Progenitor cell of endocrine pancreas (in vitro differentiated cells): Measurements from ENCODE around the gene SLC22A12. TPM values are rescaled to one million over a fixed set of nuclear protein-coding genes. Genes with fewer than 3 reads are reported as not detected.

Source experiments
- DNase-seq: peaks from one replicate; pipeline ENCODE4 v3.0.0; 2021; ENCODE audit warnings: low spot score; ENCODE audit not compliant: unreplicated experiment
- H3K27ac Mint-ChIP-seq: 2 replicates; pipeline ENCODE4 v1.8.0; 2021; ENCODE audit warnings: mild to moderate bottlenecking, moderate library complexity, mixed read lengths
- H3K27me3 Mint-ChIP-seq: 2 replicates; pipeline ENCODE4 v1.8.0; 2021; ENCODE audit warnings: mixed read lengths
- H3K36me3 Mint-ChIP-seq: 2 replicates; pipeline ENCODE4 v1.8.0; 2022; ENCODE audit warnings: mixed read lengths; ENCODE audit not compliant: insufficient read depth
- H3K4me1 Mint-ChIP-seq: 2 replicates; pipeline ENCODE4 v1.8.0; 2021; ENCODE audit warnings: low read depth, mixed read lengths
- H3K4me3 Mint-ChIP-seq: 2 replicates; pipeline ENCODE4 v1.8.0; 2021; ENCODE audit warnings: low read depth, mild to moderate bottlenecking, moderate library complexity, mixed read lengths
- H3K9me3 Mint-ChIP-seq: 2 replicates; pipeline ENCODE4 v1.8.0; 2021; ENCODE audit warnings: low read depth, mixed read lengths
- total RNA-seq: library from RNA; stranded (reverse); gene quantifications from 2 replicates; pipeline ENCODE4 v1.2.1, GENCODE V29; 2021
- TF ChIP-seq, protein P1 (sequence below): fragments of 200-600 bp; sonication (generic); IDR thresholded peaks from one replicate; pipeline ENCODE4 v1.5.0; 2021; ENCODE audit warnings: antibody characterized with exemption, mild to moderate bottlenecking; ENCODE audit not compliant: unreplicated experiment

SLC22A12 gene
- total RNA-seq, 1 donor from 2014 or later, result not detected

DNA sequence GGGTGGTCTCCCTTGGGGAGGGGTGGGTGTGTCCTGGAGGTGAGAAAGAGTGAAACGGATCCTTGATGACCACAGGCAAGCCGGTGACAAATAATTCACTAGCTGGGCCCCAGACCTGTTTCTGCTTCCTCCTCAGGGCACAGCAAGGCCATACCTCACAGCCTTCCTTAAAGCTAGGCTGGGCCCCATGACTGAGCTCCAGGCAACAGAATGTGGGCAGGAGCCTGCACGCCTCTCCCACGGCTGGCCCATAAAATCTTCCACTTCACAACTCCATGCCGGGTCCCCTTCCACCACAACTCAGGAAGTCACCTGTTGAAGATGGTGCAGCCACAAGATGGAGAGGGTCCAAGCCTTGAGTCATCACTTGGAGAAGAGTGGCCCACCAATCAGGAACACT lies 23.9 kb downstream of the SLC22A12 start:
- TF ChIP-seq, protein P1, sequence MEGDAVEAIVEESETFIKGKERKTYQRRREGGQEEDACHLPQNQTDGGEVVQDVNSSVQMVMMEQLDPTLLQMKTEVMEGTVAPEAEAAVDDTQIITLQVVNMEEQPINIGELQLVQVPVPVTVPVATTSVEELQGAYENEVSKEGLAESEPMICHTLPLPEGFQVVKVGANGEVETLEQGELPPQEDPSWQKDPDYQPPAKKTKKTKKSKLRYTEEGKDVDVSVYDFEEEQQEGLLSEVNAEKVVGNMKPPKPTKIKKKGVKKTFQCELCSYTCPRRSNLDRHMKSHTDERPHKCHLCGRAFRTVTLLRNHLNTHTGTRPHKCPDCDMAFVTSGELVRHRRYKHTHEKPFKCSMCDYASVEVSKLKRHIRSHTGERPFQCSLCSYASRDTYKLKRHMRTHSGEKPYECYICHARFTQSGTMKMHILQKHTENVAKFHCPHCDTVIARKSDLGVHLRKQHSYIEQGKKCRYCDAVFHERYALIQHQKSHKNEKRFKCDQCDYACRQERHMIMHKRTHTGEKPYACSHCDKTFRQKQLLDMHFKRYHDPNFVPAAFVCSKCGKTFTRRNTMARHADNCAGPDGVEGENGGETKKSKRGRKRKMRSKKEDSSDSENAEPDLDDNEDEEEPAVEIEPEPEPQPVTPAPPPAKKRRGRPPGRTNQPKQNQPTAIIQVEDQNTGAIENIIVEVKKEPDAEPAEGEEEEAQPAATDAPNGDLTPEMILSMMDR, result no peak
- H3K36me3 Mint-ChIP-seq, result no peaks in the 10 kb centered on the region
- peaks cover 2% of the 10 kb centered on the region for H3K4me1 Mint-ChIP-seq
- H3K4me3 Mint-ChIP-seq, result no peak overlapping the region
- H3K9me3 Mint-ChIP-seq, result no peaks in the 10 kb centered on the region
- H3K27me3 Mint-ChIP-seq, result peaks cover 10% of the 10 kb centered on the region
- H3K27ac Mint-ChIP-seq, result no peak overlapping the region
- DNase-seq, result no peak

DNA sequence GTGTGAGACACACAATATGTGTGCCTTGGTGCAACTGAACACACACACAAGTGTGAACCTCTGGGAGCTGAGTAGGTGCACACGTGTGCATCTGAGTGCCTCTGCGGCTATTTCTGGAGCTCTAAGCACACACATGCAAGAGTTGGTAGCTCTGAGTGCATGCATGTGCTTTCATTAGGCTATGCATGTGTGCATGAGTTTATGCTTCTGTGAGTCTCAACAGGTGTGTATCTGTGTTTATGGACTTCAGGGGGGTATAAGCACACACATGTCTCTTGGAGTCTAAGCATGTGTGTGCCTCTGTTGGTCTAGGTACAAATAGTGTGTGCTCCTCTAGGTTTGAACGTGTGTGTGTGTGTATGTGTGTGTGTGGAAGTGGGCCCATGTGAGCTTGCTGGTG lies 25.8 kb downstream of the SLC22A12 start:
- H3K9me3 Mint-ChIP-seq, result no peaks in the 10 kb centered on the region
- no peak overlapping the region for H3K27ac Mint-ChIP-seq
- H3K4me1 Mint-ChIP-seq, result peaks cover 8% of the 10 kb centered on the region
- no peak for DNase-seq
- no peaks in the 10 kb centered on the region for H3K36me3 Mint-ChIP-seq
- TF ChIP-seq, protein P1, result no peak
- no peak overlapping the region for H3K4me3 Mint-ChIP-seq
- H3K27me3 Mint-ChIP-seq, result peaks cover 10% of the 10 kb centered on the region

DNA sequence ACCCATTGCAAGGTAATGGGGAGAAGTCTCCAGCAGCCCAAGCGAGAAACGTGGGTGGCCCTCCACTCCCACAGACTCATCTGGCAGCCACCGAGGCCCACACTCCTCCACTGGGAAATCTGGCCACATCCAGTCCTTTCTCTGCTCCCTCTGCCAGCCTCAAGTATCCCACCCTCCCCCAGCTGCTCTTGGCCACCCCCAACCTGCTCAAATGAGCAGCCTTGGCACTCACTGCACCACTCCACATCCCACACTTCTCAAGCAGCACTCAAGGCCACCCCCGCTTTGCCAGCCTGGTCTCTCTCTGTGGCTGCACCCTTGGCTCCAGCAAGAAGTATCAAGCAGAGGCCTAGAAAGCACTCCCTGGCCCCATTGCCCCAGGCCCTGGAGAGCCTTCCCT lies 28.2 kb downstream of the SLC22A12 start:
- H3K27me3 Mint-ChIP-seq, result peaks cover under 1% of the 10 kb centered on the region
- no peak overlapping the region for H3K27ac Mint-ChIP-seq
- DNase-seq, result no peak
- no peaks in the 10 kb centered on the region for H3K9me3 Mint-ChIP-seq
- peaks cover 8% of the 10 kb centered on the region for H3K4me1 Mint-ChIP-seq
- TF ChIP-seq, protein P1, result no peak
- H3K4me3 Mint-ChIP-seq, result no peak overlapping the region
- H3K36me3 Mint-ChIP-seq, result no peaks in the 10 kb centered on the region

DNA sequence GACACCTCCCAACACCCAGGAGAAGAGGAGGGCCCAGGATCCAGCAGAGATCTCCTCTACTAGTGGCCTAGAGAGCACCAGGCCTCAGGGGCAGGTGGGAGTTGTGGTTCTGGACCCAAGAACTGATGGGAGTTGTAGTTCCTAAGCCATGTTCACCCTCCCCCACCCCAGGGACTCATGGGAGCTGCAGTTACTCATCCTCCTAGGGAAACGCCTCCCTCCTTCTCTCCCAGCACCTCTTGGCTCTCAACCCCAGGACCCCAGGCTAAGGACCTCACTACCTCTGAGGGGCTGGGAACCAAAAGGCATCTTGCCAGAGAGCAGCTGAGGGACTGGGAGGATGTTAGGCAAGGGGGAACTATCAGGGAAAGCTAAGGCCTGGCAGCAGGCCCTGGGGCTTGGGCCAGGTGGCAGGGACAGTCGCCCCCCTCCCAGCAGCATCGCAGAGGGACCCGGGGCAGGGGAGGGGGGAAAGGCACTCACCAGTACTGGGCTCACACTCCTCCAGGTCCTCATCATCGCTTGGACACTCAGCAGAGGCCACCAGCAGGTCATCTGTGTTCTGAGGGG lies 28.9 kb downstream of the SLC22A12 start:
- no peaks in the 10 kb centered on the region for H3K9me3 Mint-ChIP-seq
- no peak overlapping the region for H3K27ac Mint-ChIP-seq
- TF ChIP-seq, protein P1, result no peak
- no peaks in the 10 kb centered on the region for H3K27me3 Mint-ChIP-seq
- no peak overlapping the region for H3K4me3 Mint-ChIP-seq
- H3K4me1 Mint-ChIP-seq, result peaks cover 8% of the 10 kb centered on the region
- no peak for DNase-seq
- H3K36me3 Mint-ChIP-seq, result no peaks in the 10 kb centered on the region

DNA sequence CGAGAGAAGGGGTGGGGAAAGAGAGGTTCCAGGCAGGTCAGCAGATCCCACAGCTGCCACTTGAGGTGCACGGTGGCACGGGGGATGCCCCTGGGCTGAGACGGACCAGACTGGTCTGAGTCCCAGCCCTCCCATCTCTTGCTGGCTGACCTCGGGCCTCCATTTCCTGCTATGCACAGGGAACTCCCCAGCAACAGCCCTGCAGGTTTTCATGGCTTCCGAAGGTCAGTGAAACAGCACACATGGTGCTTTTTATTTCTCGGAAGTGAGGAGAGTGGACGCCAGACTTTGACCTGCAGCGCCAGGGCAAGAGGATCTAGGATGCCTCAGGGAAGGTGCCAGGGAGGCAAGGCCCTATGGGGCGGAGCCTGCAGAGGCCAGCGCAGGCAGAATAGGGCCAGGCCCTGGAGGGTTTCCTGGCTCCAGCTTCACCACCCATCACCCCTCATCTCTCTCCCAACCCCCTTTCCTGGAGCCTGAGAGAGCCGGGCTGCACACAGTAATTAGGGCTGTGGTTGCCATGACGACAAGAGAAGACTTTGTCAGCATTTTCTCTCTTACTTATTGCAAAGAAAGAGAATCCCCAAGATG lies 29.5 kb downstream of the SLC22A12 start:
- no peak for DNase-seq
- H3K9me3 Mint-ChIP-seq, result no peaks in the 10 kb centered on the region
- H3K4me1 Mint-ChIP-seq, result peaks cover 8% of the 10 kb centered on the region
- TF ChIP-seq, protein P1, result no peak
- no peaks in the 10 kb centered on the region for H3K36me3 Mint-ChIP-seq
- H3K4me3 Mint-ChIP-seq, result no peak overlapping the region
- H3K27me3 Mint-ChIP-seq, result no peaks in the 10 kb centered on the region
- no peak overlapping the region for H3K27ac Mint-ChIP-seq
